K562 (cell line): ENCODE measurements around the gene ETFBKMT. TPM values are rescaled to one million over a fixed set of nuclear protein-coding genes. Genes with fewer than 3 reads are reported as not detected.

Source experiments
- ATF6 ChIP-seq: sonication (generic); formaldehyde crosslinking; IDR thresholded peaks from 2 replicates; pipeline ENCODE4 v1.4.0; 2020; ENCODE audit warnings: mild to moderate bottlenecking, missing genetic modification reagents
- FOXJ3 ChIP-seq: sonication (generic); formaldehyde crosslinking; IDR thresholded peaks from 2 replicates; pipeline ENCODE4 v1.4.0; 2020; ENCODE audit warnings: mild to moderate bottlenecking, missing genetic modification reagents
- ILK ChIP-seq: fragments of 450-650 bp; IDR thresholded peaks from 2 replicates; pipeline ENCODE4 v1.6.1; 2016; ENCODE audit warnings: missing genetic modification characterization, low read depth, mild to moderate bottlenecking, missing compliant biosample characterization, moderate library complexity, borderline replicate concordance
- MCM7 ChIP-seq, 2 experiments: fragments of 450-650 bp; IDR thresholded peaks; 2 replicates each; pipeline ENCODE4 v1.6.1; 2016 to 2018
- NCOA1 ChIP-seq: fragments of 450-650 bp; IDR thresholded peaks from 2 replicates; pipeline ENCODE4 v1.6.1; 2016; ENCODE audit warnings: low read depth
- NEUROD1 ChIP-seq: fragments of 150-350 bp; IDR thresholded peaks from 2 replicates; pipeline ENCODE4 v1.6.1; 2014; ENCODE audit warnings: borderline replicate concordance, low read length, low read depth; ENCODE audit not compliant: partially characterized antibody
- NUFIP1 ChIP-seq: fragments of 450-650 bp; IDR thresholded peaks from 2 replicates; pipeline ENCODE4 v1.6.1; 2018; ENCODE audit not compliant: partially characterized antibody
- RBM25 ChIP-seq: fragments of 200-400 bp; formaldehyde crosslinking; IDR thresholded peaks from 2 replicates; pipeline ENCODE4 v1.6.1; 2018; ENCODE audit warnings: low read length, low read depth, moderate library complexity; ENCODE audit not compliant: severe bottlenecking
- RBM39 ChIP-seq: fragments of 200-400 bp; formaldehyde crosslinking; optimal IDR thresholded peaks from 2 replicates; pipeline ENCODE3; 2018; ENCODE audit warnings: low read depth, low read length
- SMC3 ChIP-seq: conservative IDR thresholded peaks from 2 replicates; pipeline ENCODE4 v1.6.1; 2011; ENCODE audit warnings: low read depth, low read length, improper control_type of control experiment; ENCODE audit not compliant: insufficient read depth
- TSHZ1 ChIP-seq: fragments of 250-450 bp; sonication (Bioruptor Pico); IDR thresholded peaks from 2 replicates; pipeline ENCODE4 v1.4.0; 2020; ENCODE audit warnings: mild to moderate bottlenecking, moderate library complexity
- U2AF1 ChIP-seq: fragments of 200-400 bp; formaldehyde crosslinking; optimal IDR thresholded peaks from 2 replicates; pipeline ENCODE3; 2017; ENCODE audit warnings: mild to moderate bottlenecking, low read depth, low read length, moderate library complexity
- ZBTB43 ChIP-seq: sonication (generic); formaldehyde crosslinking; IDR thresholded peaks from 2 replicates; pipeline ENCODE4 v1.8.0; 2023; ENCODE audit warnings: mild to moderate bottlenecking, missing genetic modification reagents
- ZNF175 ChIP-seq: fragments of 200-800 bp; sonication (Bioruptor generic); IDR thresholded peaks from 2 replicates; pipeline ENCODE4 v1.6.1; 2016; ENCODE audit warnings: low read depth, mild to moderate bottlenecking, missing genetic modification characterization, missing compliant biosample characterization
- ZNF23 ChIP-seq: fragments of 250-450 bp; sonication (Bioruptor Pico); IDR thresholded peaks from 2 replicates; pipeline ENCODE4 v1.4.0; 2020; ENCODE audit warnings: mild to moderate bottlenecking
- polyA plus RNA-seq, 8 experiments: library from polyadenylated mRNA; depleted of rRNA in 4 of 8; stranded (reverse) in 5 of 8; unstranded in 3 of 8; fragments of >200 nt; fragmentation: Nextera tagmentation in 2 of 8; fragmentation: Illumina TruSeq in 1 of 8; extraction: Ambion mirVana in 2 of 8; extraction: Trizol in 1 of 8; gene quantifications; 2 replicates each; pipeline versions ENCODE4 v1.2.1 to v1.2.3, GENCODE V29; 2011 to 2014; ENCODE audit warnings: inconsistent platforms in 1 of 8, missing spikeins in 1 of 8
- total RNA-seq, 7 experiments: library from RNA; depleted of rRNA in 6 of 7; stranded (reverse); fragments of >200 nt in 6 of 7; fragmentation: Illumina TruSeq in 2 of 7; extraction: Trizol in 2 of 7; gene quantifications; 2 replicates each; pipeline versions ENCODE4 v1.2.1 to v1.2.3, GENCODE V29; 2011 to 2021; ENCODE audit warnings: low replicate concordance in 1 of 7

The ETFBKMT gene
- total and polyA plus RNA-seq, 9 of the 15 experiments (the other 6 are each of a cell fraction or from before 2014, with no cell fraction given), result 0.18 to 1.7 (median 0.96) TPM

GRCh38 chr12:31659087-31659942 is at the start of gene ETFBKMT (continued):
- no peak; the same call in 1 of the 2 replicates for TF ChIP-seq ATF6 (CRISPR knock-in tag)
- no peak for TF ChIP-seq RBM39
- no peak for TF ChIP-seq NUFIP1
- TF ChIP-seq NEUROD1, result peak; percentile 64
- TF ChIP-seq U2AF1, result no peak
- no peak for TF ChIP-seq MCM7 (IDR thresholded peaks at IDR 0.05)
- TF ChIP-seq ILK (tag), result no peak
- TF ChIP-seq RBM25, result no peak
- no peak for TF ChIP-seq ZBTB43 (CRISPR knock-in tag)
- TF ChIP-seq TSHZ1 (CRISPR knock-in tag), result no peak
- no peak for TF ChIP-seq ZNF23 (CRISPR knock-in tag)
- no peak for TF ChIP-seq NCOA1
- TF ChIP-seq ZNF175, result no peak
- TF ChIP-seq FOXJ3 (CRISPR knock-in tag), result no peak
- no peak; the same call in 1 of the 2 replicates for TF ChIP-seq SMC3
